ENCODE results near the gene TRABD2B.

DNA sequence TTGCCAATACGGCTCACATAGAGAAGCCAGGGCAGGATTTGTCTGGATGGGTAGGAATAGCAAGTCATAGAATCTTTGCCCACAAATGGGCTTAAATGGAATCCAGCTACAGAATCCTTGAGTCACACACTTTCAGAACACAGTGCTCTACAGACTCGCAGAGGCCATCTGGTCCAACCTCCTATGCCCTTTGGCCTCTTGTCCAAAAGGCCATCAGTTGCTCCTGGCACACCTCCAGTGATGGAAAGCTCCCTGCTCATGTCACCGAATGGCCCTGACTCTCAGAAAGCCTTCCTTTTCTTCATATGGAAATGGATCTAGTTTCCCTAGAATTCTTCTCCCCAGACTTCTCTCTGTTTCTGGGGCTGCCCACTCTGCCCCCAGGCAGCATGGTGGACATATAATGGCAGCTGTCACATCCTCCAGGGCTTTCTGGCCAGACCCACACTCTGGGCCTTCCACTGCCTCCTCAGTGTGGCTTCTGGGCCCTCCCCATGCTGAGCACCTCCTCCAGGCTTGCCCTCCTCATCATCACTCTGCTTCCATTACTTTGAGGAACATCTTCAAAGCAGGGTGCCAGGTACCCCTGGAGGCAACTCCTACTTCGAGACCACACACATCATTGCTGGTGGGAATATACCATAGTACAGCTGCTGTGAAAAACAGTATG lies 33.6 kb upstream of the TRABD2B start:
- no peak for TF ChIP-seq POLR2A (IDR thresholded peaks at IDR 0.05)
- no peak for TF ChIP-seq POLR2AphosphoS5 (IDR thresholded peaks at IDR 0.05)

Data from prostate gland (tissue), 1 donor.